Naive thymus-derived CD8-positive, alpha-beta T cell (primary cell): ENCODE measurements around the gene HOXD11. TPM values are rescaled to one million over a fixed set of nuclear protein-coding genes. Genes with fewer than 3 reads are reported as not detected.

ENCODE experiments used
- ATAC-seq, 2 donors: fragments of 150-1000 bp; cut with Tn5 transposase in 1 of 2; sonication (Bioruptor Pico), chemical (Tn5 transposase) in 1 of 2; 1 replicate in 1 of 2; 2 replicates in 1 of 2; pipeline ENCODE4 v1.10.0; 2021; ENCODE audit warnings: mild to moderate bottlenecking in 2 of 2, moderate library complexity in 2 of 2
- POLR2A ChIA-PET: fragments of 350-600 bp; sonication (Branson Sonifier 250); formaldehyde crosslinking; loops from one replicate; lab custom pipeline; 2021; ENCODE audit warnings: antibody characterized with exemption; lab: Charles Lee
- DNase-seq, 10 donors: peaks; one replicate each; pipeline versions ENCODE4 v3.0.0 to v3.0.0-alpha.2; 2020 to 2022
- H3K27ac Mint-ChIP-seq, 10 donors: one replicate each; pipeline ENCODE4 v1.8.0; 2020 to 2022; ENCODE audit warnings: mild to moderate bottlenecking in 10 of 10, mixed read lengths in 10 of 10, moderate library complexity in 4 of 10, inconsistent platforms in 1 of 10
- H3K27me3 Mint-ChIP-seq, 5 donors: one replicate each; pipeline ENCODE4 v1.8.0; 2021 to 2022; ENCODE audit warnings: mixed read lengths in 5 of 5
- H3K36me3 Mint-ChIP-seq, 3 donors: one replicate each; pipeline ENCODE4 v1.8.0; 2020 to 2022; ENCODE audit warnings: mixed read lengths in 3 of 3, mild to moderate bottlenecking in 2 of 3, inconsistent platforms in 1 of 3
- H3K4me1 Mint-ChIP-seq, 4 donors: one replicate each; pipeline ENCODE4 v1.8.0; 2021 to 2022; ENCODE audit warnings: mixed read lengths in 4 of 4
- H3K4me3 Mint-ChIP-seq, 10 donors: one replicate each; pipeline ENCODE4 v1.8.0; 2020 to 2022; ENCODE audit warnings: mild to moderate bottlenecking in 10 of 10, mixed read lengths in 10 of 10, moderate library complexity in 6 of 10, inconsistent platforms in 1 of 10
- H3K9me3 Mint-ChIP-seq, 9 donors: one replicate each; pipeline ENCODE4 v1.8.0; 2020 to 2022; ENCODE audit warnings: mixed read lengths in 9 of 9, mild to moderate bottlenecking in 3 of 9, inconsistent platforms in 1 of 9, moderate library complexity in 1 of 9
- polyA plus RNA-seq, 3 donors: library from polyadenylated mRNA; unstranded; fragments of 300-500 nt; fragmentation: Illumina TruSeq; gene quantifications; one replicate each; pipeline ENCODE4 v1.2.3, GENCODE V29; 2021
- total RNA-seq, 8 experiments: library from RNA in 2 of 8; stranded (reverse) in 2 of 8; gene quantifications; one replicate each; pipeline ENCODE4 v1.2.3 and lab custom pipeline; 2021 to 2026

HOXD11 gene
- total and polyA plus RNA-seq, 5 experiments from 2014 or later = not detected

DNA sequence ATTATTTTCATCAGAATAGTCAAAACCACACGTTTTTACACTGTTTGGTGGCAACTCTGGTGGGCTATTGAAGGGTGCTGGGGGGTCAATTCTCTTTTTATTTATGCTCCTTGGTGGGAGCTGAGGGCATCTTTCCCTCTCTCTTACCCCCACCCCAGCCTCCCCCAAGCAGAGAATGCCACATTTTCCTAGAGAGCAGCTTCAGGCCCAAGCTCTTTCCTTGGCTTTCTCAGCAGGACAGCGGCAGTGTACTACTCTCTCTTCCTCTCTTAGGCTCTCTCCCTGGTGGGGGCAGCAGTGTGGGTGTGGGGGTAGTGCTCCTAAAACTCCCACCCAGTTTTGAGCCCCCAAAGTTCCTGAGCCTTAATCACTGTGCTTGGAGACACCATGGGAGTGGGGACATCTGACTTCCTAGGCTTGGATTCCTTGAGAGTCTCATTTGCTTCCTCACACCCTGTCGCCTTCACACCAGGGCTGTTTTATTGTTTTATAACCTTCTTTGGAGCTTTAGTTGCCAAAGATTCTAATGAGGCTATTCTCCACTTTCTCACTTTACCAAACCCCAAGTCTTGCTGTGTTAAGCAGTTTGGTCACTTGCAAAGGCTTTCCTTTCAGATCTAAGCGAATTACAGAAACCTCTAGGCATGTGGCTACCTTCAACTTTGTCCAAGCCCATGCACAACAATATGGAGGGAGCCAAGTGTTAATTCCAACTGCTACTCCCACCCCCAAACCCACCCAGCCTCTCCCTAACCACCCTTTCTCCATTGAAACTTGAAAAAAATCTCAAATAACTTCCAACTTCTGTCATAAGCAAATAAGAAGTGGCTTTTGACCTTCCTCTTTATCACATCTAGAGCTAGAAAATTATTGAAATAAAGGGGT lies 38.2 kb downstream of the HOXD11 start:
- H3K4me3 Mint-ChIP-seq = no peak overlapping the region
- ATAC-seq (no peak), DNase-seq (no peak)
- H3K4me1 Mint-ChIP-seq = peaks cover 2 to 22% (median 12%) of the 10 kb centered on the region in 4 donors
- H3K27me3 Mint-ChIP-seq = peaks cover 62 to 98% (median 86%) of the 10 kb centered on the region in 5 donors
- H3K9me3 Mint-ChIP-seq = peaks cover 0 to 11% (median 0%) of the 10 kb centered on the region in 9 donors
- POLR2A ChIA-PET = no interaction called here
- H3K27ac Mint-ChIP-seq = no peak overlapping the region
- no peaks in the 10 kb centered on the region for H3K36me3 Mint-ChIP-seq

DNA sequence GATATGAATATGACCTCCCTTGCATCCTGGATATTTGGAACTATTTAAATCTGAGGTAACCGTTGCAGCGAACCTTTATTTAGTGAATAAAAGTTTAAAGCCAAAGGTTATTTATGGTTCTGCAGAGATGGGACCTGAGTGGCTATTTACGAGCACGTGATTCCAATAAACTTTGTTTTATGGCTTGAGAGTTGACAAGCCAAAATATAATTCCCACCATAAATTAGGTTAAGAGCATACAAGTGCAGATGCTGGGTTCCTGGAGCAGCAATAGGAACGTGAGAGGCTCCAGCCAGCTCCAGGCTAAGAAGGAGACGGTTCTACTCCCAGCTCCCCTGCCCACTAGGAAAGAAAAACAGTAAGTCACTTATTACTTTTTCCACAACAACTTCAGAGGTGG lies 39.0 kb downstream of the HOXD11 start:
- POLR2A ChIA-PET = interaction anchor here (0.5 kb wide), 1 partner anchor 13 kb away, joined by 3 read pairs; no protein-coding TSS in a partner anchor
- Mint-ChIP-seq H3K9me3 (peaks cover 0 to 9% (median 0%) of the 10 kb centered on the region in 9 donors), H3K4me3 (no peak overlapping the region), H3K27me3 (peaks cover 65 to 100% (median 87%) of the 10 kb centered on the region in 5 donors), H3K36me3 (no peaks in the 10 kb centered on the region), H3K27ac (no peak overlapping the region), H3K4me1 (peaks cover 4 to 21% (median 11%) of the 10 kb centered on the region in 4 donors)
- no peak for ATAC-seq
- DNase-seq = no peak

DNA sequence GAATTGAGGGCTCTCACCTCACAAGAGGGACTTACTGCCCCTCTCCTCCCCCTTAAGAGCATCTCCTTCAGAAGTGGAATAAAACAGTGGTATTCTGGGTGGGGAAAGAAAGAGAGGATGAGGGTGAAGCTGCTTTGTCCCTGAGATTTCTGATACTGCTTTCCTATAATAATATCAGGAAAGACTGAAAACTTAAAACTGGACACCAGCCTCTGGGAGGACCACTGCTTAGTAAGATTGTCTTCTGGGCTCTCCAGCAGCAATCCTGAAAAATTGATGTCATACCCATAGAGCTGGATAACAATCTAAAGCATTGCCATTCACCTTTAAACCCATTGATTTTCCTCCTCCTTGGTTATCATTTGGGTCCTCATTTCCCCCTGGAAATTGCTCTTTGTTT lies 39.6 kb downstream of the HOXD11 start:
- POLR2A ChIA-PET = interaction anchor here (0.5 kb wide), 1 partner anchor 14 kb away, joined by 3 read pairs; no protein-coding TSS in a partner anchor
- Mint-ChIP-seq H3K4me3 (no peak overlapping the region), H3K4me1 (peaks cover 4 to 17% (median 8%) of the 10 kb centered on the region in 4 donors), H3K9me3 (peaks cover 0 to 7% (median 0%) of the 10 kb centered on the region in 9 donors), H3K27ac (no peak overlapping the region), H3K36me3 (no peaks in the 10 kb centered on the region), H3K27me3 (peaks cover 63 to 100% (median 87%) of the 10 kb centered on the region in 5 donors)
- ATAC-seq (no peak), DNase-seq (no peak)

DNA sequence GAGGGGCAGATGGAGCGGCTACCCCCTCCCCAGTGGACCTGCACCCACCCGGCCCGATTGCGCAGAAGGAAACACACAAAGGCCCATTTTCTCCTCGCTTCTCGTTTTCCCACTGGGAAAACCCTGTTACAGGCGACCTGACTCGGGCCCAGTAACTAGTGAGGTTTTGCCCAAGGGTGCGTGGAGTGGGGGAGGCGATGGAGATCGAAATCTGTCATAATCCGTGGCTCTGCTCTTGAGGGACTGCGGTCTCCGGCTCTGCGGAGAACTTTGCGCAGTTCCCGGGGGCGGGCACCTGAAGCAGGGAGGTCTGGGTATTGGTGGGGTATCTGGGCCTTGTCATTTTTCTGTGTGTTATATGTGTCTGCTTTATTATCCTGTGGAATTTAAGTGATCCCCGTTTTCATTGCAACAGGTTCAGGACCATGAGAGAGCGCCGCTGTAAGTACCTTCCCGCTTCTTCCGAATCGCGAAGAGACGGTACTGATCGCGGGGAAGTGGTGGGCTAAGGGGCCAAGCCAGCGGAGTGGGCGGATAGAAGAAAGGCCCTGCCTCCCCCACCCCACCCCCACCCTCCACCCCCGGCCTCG lies 40.2 kb downstream of the HOXD11 start:
- POLR2A ChIA-PET = no interaction called here
- peaks cover 60 to 96% (median 80%) of the 10 kb centered on the region in 5 donors for H3K27me3 Mint-ChIP-seq
- peaks cover 4 to 17% (median 9%) of the 10 kb centered on the region in 4 donors for H3K4me1 Mint-ChIP-seq
- DNase-seq (no peak), ATAC-seq (no peak)
- no peak overlapping the region for H3K27ac Mint-ChIP-seq
- peaks cover 0 to 7% (median 0%) of the 10 kb centered on the region in 9 donors for H3K9me3 Mint-ChIP-seq
- no peaks in the 10 kb centered on the region for H3K36me3 Mint-ChIP-seq
- peak overlapping the region in 2 of 10 donors; percentile 9 to 38 for H3K4me3 Mint-ChIP-seq

DNA sequence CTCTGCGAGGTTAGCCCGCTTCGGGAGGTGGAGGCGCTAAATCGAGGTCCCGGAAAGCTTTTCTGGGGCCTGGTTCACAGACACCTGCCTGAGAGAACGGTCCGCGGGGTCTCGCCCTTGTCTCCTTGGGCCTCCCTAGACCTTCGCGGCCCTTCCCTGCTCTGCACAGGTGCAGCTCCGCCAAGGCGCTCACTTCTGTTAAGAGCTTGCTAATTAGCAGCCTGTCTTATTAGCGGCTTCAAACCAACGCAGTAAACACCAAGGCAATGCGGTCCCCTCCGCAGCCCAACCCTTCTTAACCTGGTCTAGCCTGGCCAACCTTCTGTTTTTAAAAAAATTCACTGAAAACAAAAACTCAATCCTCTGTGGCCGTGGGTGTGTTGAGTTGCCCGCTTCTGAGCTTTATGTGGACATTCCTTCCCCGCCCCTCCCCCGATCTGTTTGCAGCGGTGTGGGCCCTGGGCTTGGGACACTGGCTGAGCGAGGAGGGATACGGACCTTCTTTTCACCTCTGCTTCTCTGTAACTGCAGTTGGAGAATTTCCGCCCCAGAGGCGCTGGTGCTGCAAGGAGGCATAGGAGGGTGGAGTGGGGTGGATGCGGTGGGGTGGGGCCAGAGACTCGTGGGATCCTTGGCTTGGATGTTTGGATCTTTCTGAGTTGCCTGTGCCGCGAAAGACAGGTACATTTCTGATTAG lies 40.9 kb downstream of the HOXD11 start:
- no peaks in the 10 kb centered on the region for H3K36me3 Mint-ChIP-seq
- peak overlapping the region in 3 of 10 donors; percentile 9 to 55 (median 50) for H3K4me3 Mint-ChIP-seq
- ATAC-seq (no peak), DNase-seq (no peak)
- H3K9me3 Mint-ChIP-seq = peaks cover 0 to 7% (median 0%) of the 10 kb centered on the region in 9 donors
- H3K27me3 Mint-ChIP-seq = peaks cover 60 to 96% (median 79%) of the 10 kb centered on the region in 5 donors
- H3K27ac Mint-ChIP-seq = peak overlapping the region in 1 of 10 donors; percentile 69
- peaks cover 4 to 18% (median 11%) of the 10 kb centered on the region in 4 donors for H3K4me1 Mint-ChIP-seq
- POLR2A ChIA-PET = no interaction called here

DNA sequence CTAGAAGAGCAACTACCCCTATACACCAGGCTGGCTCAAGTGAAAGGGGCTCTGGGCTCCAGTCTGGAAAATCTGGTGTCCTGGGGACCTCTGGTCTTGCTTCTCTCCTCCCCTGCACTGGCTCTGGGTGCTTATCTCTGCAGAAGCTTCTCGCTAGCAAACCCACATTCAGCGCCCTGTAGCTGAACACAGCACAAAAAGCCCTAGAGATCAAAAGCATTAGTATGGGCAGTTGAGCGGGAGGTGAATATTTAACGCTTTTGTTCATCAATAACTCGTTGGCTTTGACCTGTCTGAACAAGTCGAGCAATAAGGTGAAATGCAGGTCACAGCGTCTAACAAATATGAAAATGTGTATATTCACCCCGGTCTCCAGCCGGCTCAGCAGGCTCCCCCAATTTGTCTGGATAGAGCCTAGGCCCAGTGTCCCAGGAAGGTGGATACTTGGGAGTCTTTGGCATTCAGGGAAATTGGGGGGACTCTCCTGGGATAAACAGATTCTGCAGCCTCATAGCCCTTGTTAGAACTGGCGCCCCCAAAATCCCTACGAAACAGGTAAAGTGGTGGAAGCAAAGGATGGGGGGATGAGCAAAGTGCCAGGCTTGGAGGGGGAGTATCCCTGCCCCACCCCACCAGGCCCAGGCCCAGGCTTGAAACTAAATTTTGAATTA lies 41.8 kb downstream of the HOXD11 start:
- Mint-ChIP-seq H3K9me3 (peaks cover 0 to 7% (median 0%) of the 10 kb centered on the region in 9 donors), H3K27ac (no peak overlapping the region), H3K36me3 (no peaks in the 10 kb centered on the region), H3K4me3 (no peak overlapping the region), H3K27me3 (peaks cover 56 to 96% (median 79%) of the 10 kb centered on the region in 5 donors), H3K4me1 (peaks cover 4 to 18% (median 11%) of the 10 kb centered on the region in 4 donors)
- POLR2A ChIA-PET = no interaction called here
- ATAC-seq (no peak), DNase-seq (no peak)

DNA sequence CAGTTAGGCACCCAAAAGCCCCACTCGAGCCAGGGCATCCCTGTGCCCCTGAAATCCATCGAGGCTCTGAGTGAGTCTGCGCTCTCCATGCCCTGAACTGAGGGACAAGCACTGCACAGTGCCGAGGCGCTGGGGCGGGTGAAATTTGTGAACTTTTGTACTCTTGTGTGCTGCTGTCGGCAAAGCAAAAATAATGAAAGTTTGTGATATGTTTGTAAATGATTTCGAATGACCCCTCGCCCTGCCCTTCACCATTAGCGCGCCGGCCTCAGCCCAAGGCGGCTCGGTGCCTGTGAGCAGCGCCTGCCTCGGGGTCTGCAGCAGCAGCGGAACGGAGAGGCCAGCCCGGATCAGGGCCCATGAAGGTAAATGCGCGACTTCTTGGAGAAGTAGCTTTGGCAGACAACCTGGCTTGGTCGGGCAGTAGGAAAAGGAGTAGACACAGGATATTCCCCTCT lies 42.4 kb downstream of the HOXD11 start:
- POLR2A ChIA-PET = no interaction called here
- peaks cover 0 to 7% (median 0%) of the 10 kb centered on the region in 9 donors for H3K9me3 Mint-ChIP-seq
- DNase-seq = no peak

DNA sequence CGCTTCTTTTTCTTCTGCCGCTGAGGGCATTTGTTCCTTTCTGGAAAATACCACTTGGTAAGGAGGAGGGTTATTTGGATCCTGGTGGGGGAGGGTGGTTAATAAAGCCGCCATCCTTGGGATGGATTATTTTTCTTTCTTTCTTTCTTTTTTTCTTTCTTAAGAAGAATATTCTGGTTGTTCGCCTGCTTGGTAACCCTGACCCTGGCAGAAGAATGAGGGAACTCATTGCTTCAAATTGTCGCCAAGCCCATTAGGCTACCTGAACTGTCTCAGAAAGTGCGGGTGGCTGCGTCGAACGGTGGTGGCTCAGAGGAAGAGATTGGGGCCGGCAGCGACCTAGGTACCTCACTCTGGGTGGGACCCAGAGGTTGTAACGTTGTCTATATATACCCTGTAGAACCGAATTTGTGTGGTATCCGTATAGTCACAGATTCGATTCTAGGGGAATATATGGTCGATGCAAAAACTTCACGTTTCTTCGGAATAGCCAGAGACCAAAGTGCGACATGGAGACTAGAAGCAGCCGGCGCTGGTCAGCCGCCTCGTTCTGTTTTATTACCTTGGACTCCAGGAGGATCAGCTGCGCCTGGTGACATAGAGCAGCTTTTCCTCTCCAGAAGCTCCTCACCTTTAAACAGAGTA lies 43.0 kb downstream of the HOXD11 start:
- no peaks in the 10 kb centered on the region for H3K36me3 Mint-ChIP-seq
- H3K4me3 Mint-ChIP-seq = peak overlapping the region in 2 of 10 donors; percentile 29 to 36
- peak overlapping the region in 1 of 10 donors; percentile 2 for H3K27ac Mint-ChIP-seq
- POLR2A ChIA-PET = no interaction called here
- H3K9me3 Mint-ChIP-seq = peaks cover 0 to 7% (median 0%) of the 10 kb centered on the region in 9 donors
- H3K27me3 Mint-ChIP-seq = peaks cover 55 to 96% (median 81%) of the 10 kb centered on the region in 5 donors
- ATAC-seq (no peak), DNase-seq (no peak)
- H3K4me1 Mint-ChIP-seq = peaks cover 4 to 18% (median 11%) of the 10 kb centered on the region in 4 donors

More for the DNA sequence above, 42.4 kb downstream of the HOXD11 start:
- H3K36me3 Mint-ChIP-seq = no peaks in the 10 kb centered on the region
- H3K27ac Mint-ChIP-seq = no peak overlapping the region
- peak overlapping the region in 1 of 10 donors; percentile 36 for H3K4me3 Mint-ChIP-seq
- H3K4me1 Mint-ChIP-seq = peaks cover 4 to 18% (median 11%) of the 10 kb centered on the region in 4 donors
- no peak for ATAC-seq
- peaks cover 57 to 96% (median 82%) of the 10 kb centered on the region in 5 donors for H3K27me3 Mint-ChIP-seq

DNA sequence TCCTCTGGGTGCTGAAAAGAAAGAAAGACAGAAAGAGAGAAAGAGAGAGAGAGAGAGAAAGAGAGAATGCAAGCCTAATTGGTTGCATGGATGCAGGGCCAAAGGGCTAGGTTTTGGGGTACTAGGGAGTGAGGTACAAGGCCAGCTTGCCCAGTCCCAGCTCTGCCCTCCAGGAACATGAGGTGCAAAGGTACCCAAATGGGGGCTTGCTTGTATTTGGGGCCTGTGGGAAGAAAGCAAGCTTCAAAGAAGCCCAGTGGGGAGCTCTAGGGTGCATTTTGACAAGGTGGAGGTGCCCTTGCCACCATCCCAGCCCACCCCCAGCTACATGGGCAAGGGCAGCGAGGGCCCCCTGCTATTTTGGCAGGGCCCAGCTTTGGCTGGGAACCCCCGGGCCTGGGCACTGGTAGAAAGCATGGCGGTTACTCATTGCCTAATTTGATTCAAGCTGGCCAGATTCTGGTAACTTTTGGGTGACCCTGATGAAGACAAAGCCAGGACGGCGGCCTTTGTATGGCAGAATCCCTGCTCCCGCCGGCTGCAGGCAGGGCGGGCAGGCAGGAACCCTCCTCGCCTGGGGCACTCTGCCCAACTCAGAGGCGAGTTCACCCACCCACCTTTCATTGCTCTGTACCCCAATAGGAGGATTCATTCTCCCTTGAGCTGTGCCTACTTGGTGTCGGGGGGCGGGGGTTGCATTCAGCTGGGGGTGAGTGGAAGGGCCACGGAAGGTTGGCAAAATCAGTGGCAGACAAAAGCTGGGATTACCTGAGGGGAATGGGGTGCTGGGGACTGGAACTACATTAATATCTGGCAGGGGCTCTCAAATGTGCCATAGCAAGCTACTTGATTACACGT lies 43.7 kb downstream of the HOXD11 start:
- peaks cover 0 to 4% (median 0%) of the 10 kb centered on the region in 9 donors for H3K9me3 Mint-ChIP-seq
- DNase-seq = no peak
- POLR2A ChIA-PET = no interaction called here
- ATAC-seq = no peak
- peak overlapping the region in 2 of 10 donors; percentile 2 to 76 for H3K27ac Mint-ChIP-seq
- H3K36me3 Mint-ChIP-seq = no peaks in the 10 kb centered on the region
- H3K27me3 Mint-ChIP-seq = peaks cover 57 to 96% (median 81%) of the 10 kb centered on the region in 5 donors
- peaks cover 4 to 18% (median 11%) of the 10 kb centered on the region in 4 donors for H3K4me1 Mint-ChIP-seq
- peak overlapping the region in 2 of 10 donors; percentile 35 to 60 for H3K4me3 Mint-ChIP-seq

DNA sequence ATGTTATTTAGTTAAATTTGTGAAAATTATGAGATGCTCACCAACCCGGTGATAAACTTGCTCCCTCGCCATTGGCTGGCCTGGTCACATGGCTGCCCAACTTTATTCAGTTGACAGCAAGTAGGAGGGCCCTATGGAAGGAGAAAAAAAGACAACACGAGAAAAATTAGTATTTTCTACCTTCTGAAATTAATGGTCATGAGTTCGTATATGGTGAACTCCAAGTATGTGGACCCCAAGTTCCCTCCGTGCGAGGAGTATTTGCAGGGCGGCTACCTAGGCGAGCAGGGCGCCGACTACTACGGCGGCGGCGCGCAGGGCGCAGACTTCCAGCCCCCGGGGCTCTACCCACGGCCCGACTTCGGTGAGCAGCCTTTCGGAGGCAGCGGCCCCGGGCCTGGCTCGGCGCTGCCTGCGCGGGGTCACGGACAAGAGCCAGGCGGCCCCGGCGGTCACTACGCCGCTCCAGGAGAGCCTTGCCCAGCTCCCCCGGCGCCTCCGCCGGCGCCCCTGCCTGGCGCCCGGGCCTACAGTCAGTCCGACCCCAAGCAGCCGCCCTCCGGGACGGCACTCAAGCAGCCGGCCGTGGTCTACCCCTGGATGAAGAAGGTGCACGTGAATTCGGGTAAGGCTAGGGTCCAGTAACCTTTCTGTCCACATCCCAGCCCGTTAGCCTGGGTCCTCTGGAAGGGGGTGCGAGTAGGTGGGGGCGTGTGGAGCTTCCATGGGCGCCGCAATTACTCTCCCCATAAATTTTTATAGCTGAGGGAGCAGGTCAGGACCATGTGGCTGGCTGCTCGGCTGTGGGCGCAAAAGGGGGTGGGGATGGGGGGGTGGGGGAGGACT lies 44.6 kb downstream of the HOXD11 start, which contains the start of gene HOXD4:
TSS of gene HOXD4 (plus strand) at position 109 of the 846 bp plus-strand sequence. CDS start at position 193, 84 bp downstream.
- no peak for ATAC-seq
- Mint-ChIP-seq H3K36me3 (no peaks in the 10 kb centered on the region), H3K27ac (peak within 1 kb of the TSS in 2 of 10 donors; percentile 2 to 76), H3K4me1 (peaks cover 5 to 20% (median 11%) of the 10 kb centered on the region in 4 donors), H3K27me3 (peaks cover 53 to 96% (median 80%) of the 10 kb centered on the region in 5 donors), H3K4me3 (peak within 1 kb of the TSS in 3 of 10 donors; percentile 35 to 60 (median 54)), H3K9me3 (peaks cover 0 to 4% (median 0%) of the 10 kb centered on the region in 9 donors)
- POLR2A ChIA-PET = no interaction called here
- no peak for DNase-seq
